ENCODE data around the gene CSTB.

Gene CSTB

GRCh38 chr21:43771199-43771675 is 4.9 kb downstream of the CSTB start:
- TF ChIP-seq CTCF (IDR thresholded peaks at IDR 0.05): no peak
- H3K4me1 ChIP-seq (ENCODE audit: control insufficient read depth in 1 of 2, insufficient read depth in 1 of 2, low read depth in 1 of 2, low read length in 1 of 2): peaks cover 24 to 25% of the 10 kb centered on the region in 2 experiments
- no peak overlapping the region for H3K27ac ChIP-seq
- no peak overlapping the region for H3K4me3 ChIP-seq (ENCODE audit: low read depth in 1 of 2, low read length in 1 of 2)
- H3K36me3 ChIP-seq: peaks cover 21% of the 10 kb centered on the region
- H3K27me3 ChIP-seq: peaks cover 18% of the 10 kb centered on the region
- H3K9me3 ChIP-seq: no peaks in the 10 kb centered on the region

GRCh38 chr21:43770066-43770655 is 5.9 kb downstream of the CSTB start:
- Histone ChIP-seq H3K27ac (no peak overlapping the region), H3K4me3 (ENCODE audit: low read depth in 1 of 2, low read length in 1 of 2) (no peak overlapping the region), H3K27me3 (peaks cover 18% of the 10 kb centered on the region), H3K9me3 (no peaks in the 10 kb centered on the region), H3K36me3 (peaks cover 25% of the 10 kb centered on the region), H3K4me1 (ENCODE audit: control insufficient read depth in 1 of 2, insufficient read depth in 1 of 2, low read depth in 1 of 2, low read length in 1 of 2) (peaks cover 16 to 17% of the 10 kb centered on the region in 2 experiments)
- no peak for TF ChIP-seq CTCF (IDR thresholded peaks at IDR 0.05)

GRCh38 chr21:43769325-43769958 is 6.7 kb downstream of the CSTB start:
- Histone ChIP-seq H3K9me3 (no peaks in the 10 kb centered on the region), H3K27me3 (peaks cover 18% of the 10 kb centered on the region), H3K36me3 (peaks cover 31% of the 10 kb centered on the region), H3K4me1 (ENCODE audit: control insufficient read depth in 1 of 2, insufficient read depth in 1 of 2, low read depth in 1 of 2, low read length in 1 of 2) (peaks cover 9 to 10% of the 10 kb centered on the region in 2 experiments), H3K4me3 (ENCODE audit: low read depth in 1 of 2, low read length in 1 of 2) (no peak overlapping the region), H3K27ac (no peak overlapping the region)
- TF ChIP-seq CTCF (IDR thresholded peaks at IDR 0.05): no peak

DNA sequence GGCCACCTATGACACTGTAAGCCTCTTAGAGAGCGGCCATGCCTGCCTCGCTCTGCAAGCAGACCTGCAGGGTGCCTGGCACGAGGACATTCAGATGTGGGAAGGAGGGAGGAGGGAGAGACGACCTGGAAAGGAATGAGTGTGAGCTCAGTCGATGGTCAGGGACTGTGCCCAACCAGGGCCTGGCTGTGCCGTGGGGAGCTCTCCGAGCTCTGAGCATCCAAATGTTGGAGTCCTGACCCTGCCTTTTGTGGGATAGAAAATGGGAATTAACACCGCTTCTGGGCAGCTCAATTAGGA is 7.3 kb downstream of the CSTB start:
- no peak overlapping the region for H3K27ac ChIP-seq
- TF ChIP-seq CTCF (IDR thresholded peaks at IDR 0.05): no peak
- no peak overlapping the region for H3K4me3 ChIP-seq (ENCODE audit: low read depth in 1 of 2, low read length in 1 of 2)
- no peaks in the 10 kb centered on the region for H3K9me3 ChIP-seq
- peaks cover 31% of the 10 kb centered on the region for H3K36me3 ChIP-seq
- H3K27me3 ChIP-seq: peaks cover 18% of the 10 kb centered on the region
- H3K4me1 ChIP-seq (ENCODE audit: control insufficient read depth in 1 of 2, insufficient read depth in 1 of 2, low read depth in 1 of 2, low read length in 1 of 2): peaks cover 7% of the 10 kb centered on the region in 2 experiments

DNA sequence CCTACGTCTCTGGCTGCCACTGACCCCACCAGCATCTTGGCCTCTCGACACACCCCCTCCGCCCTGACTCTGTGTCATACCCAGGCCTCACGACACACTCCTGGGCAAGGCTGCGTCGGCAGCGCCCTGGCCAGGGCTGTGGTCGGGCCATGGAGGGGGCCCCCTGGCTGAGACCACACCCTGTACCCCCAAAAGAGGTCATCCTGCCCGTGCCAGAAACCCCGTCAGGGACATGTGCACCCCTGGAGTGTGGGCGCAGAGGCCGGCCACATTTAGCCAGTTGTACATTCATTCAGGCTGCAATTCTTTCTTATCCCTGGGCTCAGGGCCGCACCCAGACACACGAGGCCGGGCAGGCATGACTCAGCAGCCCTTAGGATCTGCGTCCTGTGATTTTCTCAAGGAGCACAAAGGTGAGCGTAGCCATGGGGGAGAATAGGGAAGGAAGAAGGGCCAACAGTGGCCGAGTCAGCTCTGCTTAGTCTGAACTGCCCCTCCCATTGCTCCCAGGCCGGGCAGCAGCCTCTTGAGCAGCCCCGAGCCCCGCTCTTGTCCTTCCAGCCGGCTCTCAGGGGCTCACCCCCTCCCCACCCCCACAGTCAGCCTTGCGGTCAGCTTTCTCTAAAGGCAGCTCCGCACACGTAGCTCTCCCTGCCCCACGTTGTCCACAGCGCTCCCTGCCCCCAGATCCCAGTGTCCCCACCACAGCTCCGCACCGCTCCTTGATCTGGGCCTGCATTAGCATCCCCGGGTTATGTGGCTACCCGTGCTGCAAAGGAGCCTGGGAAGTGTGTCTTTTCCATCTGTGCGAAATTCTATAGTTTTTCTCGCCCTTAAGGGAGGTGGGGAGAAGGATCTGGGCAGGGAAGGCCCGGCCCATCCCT is 7.9 kb downstream of the CSTB start:
- H3K36me3 ChIP-seq: peaks cover 31% of the 10 kb centered on the region
- H3K27me3 ChIP-seq: peaks cover 18% of the 10 kb centered on the region
- H3K4me3 ChIP-seq (ENCODE audit: low read depth in 1 of 2, low read length in 1 of 2): no peak overlapping the region
- H3K9me3 ChIP-seq: no peaks in the 10 kb centered on the region
- H3K27ac ChIP-seq: no peak overlapping the region
- TF ChIP-seq CTCF (IDR thresholded peaks at IDR 0.05): no peak
- peaks cover 7% of the 10 kb centered on the region in 2 experiments for H3K4me1 ChIP-seq (ENCODE audit: control insufficient read depth in 1 of 2, insufficient read depth in 1 of 2, low read depth in 1 of 2, low read length in 1 of 2)
